ENCODE measurements around the gene SCAPER. TPM values are rescaled to one million over a fixed set of nuclear protein-coding genes. Genes with fewer than 3 reads are reported as not detected.

The SCAPER gene
- total RNA-seq, 1 experiment from 2014 or later: 15.3 TPM

DNA sequence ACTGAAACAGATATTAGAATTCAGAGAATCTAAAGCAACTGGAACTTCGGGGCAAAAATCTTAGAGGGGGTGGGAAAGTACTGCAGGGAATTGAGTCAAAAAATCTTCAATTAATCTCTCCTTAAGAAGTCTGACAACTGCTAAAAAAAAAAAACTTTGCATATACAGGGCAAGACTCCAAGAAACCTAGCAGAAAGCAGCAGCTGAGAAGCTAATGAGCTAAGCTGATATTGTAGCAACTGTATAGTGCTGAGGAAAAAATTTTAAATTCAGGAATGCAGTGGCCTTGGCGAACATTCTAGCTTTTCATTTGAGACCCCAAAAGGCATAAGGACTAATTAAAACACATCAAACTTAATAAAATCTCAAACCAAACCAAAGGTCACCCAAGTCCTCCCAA lies 113.6 kb downstream of the SCAPER start:
- ATAC-seq: no peak
- H3K27ac ChIP-seq (ENCODE audit: low read length): no peak overlapping the region
- DNase-seq (ENCODE audit: low read depth, low spot score): no peak
- no peaks in the 10 kb centered on the region for H3K27me3 ChIP-seq (ENCODE audit: control insufficient read depth, insufficient read depth, low read length)
- no peaks in the 10 kb centered on the region for H3K36me3 ChIP-seq (ENCODE audit: control insufficient read depth, insufficient read depth, low read length)
- no peak for TF ChIP-seq SIN3A (IDR thresholded peaks at IDR 0.05; ENCODE audit: borderline replicate concordance, insufficient read depth, low read depth, low read length)
- TF ChIP-seq, protein P1, sequence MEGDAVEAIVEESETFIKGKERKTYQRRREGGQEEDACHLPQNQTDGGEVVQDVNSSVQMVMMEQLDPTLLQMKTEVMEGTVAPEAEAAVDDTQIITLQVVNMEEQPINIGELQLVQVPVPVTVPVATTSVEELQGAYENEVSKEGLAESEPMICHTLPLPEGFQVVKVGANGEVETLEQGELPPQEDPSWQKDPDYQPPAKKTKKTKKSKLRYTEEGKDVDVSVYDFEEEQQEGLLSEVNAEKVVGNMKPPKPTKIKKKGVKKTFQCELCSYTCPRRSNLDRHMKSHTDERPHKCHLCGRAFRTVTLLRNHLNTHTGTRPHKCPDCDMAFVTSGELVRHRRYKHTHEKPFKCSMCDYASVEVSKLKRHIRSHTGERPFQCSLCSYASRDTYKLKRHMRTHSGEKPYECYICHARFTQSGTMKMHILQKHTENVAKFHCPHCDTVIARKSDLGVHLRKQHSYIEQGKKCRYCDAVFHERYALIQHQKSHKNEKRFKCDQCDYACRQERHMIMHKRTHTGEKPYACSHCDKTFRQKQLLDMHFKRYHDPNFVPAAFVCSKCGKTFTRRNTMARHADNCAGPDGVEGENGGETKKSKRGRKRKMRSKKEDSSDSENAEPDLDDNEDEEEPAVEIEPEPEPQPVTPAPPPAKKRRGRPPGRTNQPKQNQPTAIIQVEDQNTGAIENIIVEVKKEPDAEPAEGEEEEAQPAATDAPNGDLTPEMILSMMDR (IDR thresholded peaks at IDR 0.05): no peak
- no peak for TF ChIP-seq TCF7L2 (IDR thresholded peaks at IDR 0.05; ENCODE audit: low read depth, low read length)
- TF ChIP-seq POLR2AphosphoS5 (IDR thresholded peaks at IDR 0.05; ENCODE audit: low read depth, low read length): no peak
- TF ChIP-seq, protein P2, sequence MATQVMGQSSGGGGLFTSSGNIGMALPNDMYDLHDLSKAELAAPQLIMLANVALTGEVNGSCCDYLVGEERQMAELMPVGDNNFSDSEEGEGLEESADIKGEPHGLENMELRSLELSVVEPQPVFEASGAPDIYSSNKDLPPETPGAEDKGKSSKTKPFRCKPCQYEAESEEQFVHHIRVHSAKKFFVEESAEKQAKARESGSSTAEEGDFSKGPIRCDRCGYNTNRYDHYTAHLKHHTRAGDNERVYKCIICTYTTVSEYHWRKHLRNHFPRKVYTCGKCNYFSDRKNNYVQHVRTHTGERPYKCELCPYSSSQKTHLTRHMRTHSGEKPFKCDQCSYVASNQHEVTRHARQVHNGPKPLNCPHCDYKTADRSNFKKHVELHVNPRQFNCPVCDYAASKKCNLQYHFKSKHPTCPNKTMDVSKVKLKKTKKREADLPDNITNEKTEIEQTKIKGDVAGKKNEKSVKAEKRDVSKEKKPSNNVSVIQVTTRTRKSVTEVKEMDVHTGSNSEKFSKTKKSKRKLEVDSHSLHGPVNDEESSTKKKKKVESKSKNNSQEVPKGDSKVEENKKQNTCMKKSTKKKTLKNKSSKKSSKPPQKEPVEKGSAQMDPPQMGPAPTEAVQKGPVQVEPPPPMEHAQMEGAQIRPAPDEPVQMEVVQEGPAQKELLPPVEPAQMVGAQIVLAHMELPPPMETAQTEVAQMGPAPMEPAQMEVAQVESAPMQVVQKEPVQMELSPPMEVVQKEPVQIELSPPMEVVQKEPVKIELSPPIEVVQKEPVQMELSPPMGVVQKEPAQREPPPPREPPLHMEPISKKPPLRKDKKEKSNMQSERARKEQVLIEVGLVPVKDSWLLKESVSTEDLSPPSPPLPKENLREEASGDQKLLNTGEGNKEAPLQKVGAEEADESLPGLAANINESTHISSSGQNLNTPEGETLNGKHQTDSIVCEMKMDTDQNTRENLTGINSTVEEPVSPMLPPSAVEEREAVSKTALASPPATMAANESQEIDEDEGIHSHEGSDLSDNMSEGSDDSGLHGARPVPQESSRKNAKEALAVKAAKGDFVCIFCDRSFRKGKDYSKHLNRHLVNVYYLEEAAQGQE (IDR thresholded peaks at IDR 0.05; ENCODE audit: insufficient read depth in 1 of 2, low read depth in 2 of 2, low read length in 1 of 2): no peak
- H3K9me3 ChIP-seq (ENCODE audit: control insufficient read depth, insufficient read depth, low read depth, low read length): no peaks in the 10 kb centered on the region; the same call in 1 of the 2 replicates
- CTCF ChIA-PET: no interaction called here
- no peak overlapping the region for H3K4me3 ChIP-seq (ENCODE audit: low read depth in 2 of 2, low read length in 2 of 2)
- POLR2A ChIA-PET: no interaction called here
- intact Hi-C loops (cut with micrococcal nuclease; ENCODE audit: unreplicated experiment): no loop called here
- in situ Hi-C loops (cut with HindIII; ENCODE audit: low pct_unique_long_range_greater_than_20kb, low sequenced_read_pairs): no loop called here
- no peaks in the 10 kb centered on the region for H3K4me1 ChIP-seq (ENCODE audit: control insufficient read depth, insufficient read depth, low read length)
- no TSS peak for BruUV-seq (replicated peaks)

DNA sequence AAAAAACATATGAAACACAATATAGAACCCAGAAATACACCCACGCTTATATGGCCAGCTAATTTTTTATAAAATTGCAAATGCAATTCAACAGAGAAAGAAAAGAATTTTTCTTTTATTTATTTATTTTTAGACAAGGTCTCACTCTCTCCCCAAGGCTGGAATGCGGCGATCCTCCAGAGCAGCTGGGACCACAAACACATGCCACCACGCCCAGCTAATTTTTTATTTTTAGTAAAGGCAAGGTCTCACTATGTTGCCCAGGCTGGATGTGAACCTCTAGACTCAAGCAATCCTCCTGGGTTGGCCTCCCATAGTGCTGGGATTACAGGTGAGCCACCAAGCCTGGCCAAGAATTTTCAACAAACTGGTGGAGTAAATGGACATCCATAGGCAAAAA lies 117.9 kb downstream of the SCAPER start:
- Histone ChIP-seq H3K27me3 (ENCODE audit: control insufficient read depth, insufficient read depth, low read length) (no peaks in the 10 kb centered on the region), H3K4me1 (ENCODE audit: control insufficient read depth, insufficient read depth, low read length) (no peaks in the 10 kb centered on the region), H3K36me3 (ENCODE audit: control insufficient read depth, insufficient read depth, low read length) (no peaks in the 10 kb centered on the region), H3K9me3 (ENCODE audit: control insufficient read depth, insufficient read depth, low read depth, low read length) (no peaks in the 10 kb centered on the region; the same call in 1 of the 2 replicates), H3K4me3 (ENCODE audit: low read depth in 2 of 2, low read length in 2 of 2) (no peak overlapping the region), H3K27ac (ENCODE audit: low read length) (no peak overlapping the region)
- no peak for DNase-seq (ENCODE audit: low read depth, low spot score)
- intact Hi-C loops (cut with micrococcal nuclease; ENCODE audit: unreplicated experiment): no loop called here
- no peak for ATAC-seq
- TF ChIP-seq POLR2AphosphoS5 (IDR thresholded peaks at IDR 0.05; ENCODE audit: low read depth, low read length): no peak
- no peak for TF ChIP-seq SIN3A (IDR thresholded peaks at IDR 0.05; ENCODE audit: borderline replicate concordance, insufficient read depth, low read depth, low read length)
- TF ChIP-seq, protein P2 (IDR thresholded peaks at IDR 0.05; ENCODE audit: insufficient read depth in 1 of 2, low read depth in 2 of 2, low read length in 1 of 2): no peak
- TF ChIP-seq, protein P1 (IDR thresholded peaks at IDR 0.05): no peak
- no peak for TF ChIP-seq TCF7L2 (IDR thresholded peaks at IDR 0.05; ENCODE audit: low read depth, low read length)
- ChIA-PET POLR2A (no interaction called here), CTCF (no interaction called here)
- in situ Hi-C loops (cut with HindIII; ENCODE audit: low pct_unique_long_range_greater_than_20kb, low sequenced_read_pairs): no loop called here
- BruUV-seq (replicated peaks): no TSS peak
